ENCODE results near the gene PPIAL4G.
"Not testable (repeated sequence)": the region's sequence is repeated elsewhere in the genome, so short reads cannot be mapped to it uniquely, and the experiment has no call there.

PPIAL4G gene

GRCh38 chr1:148483029-148483428 lies at the start of gene PPIAL4G:
Gene PPIAL4G (minus strand): TSS chr1:148483302. CDS start chr1:148483252, 50 bp downstream.
- CTCF ChIA-PET; H3K9me3 ChIP-seq (ENCODE audit: control insufficient read depth, insufficient read depth, low read depth, low read length); H3K4me1 ChIP-seq (ENCODE audit: control insufficient read depth, insufficient read depth, low read length); H3K4me3 ChIP-seq (ENCODE audit: low read depth, low read length); POLR2A ChIA-PET; H3K27ac ChIP-seq (ENCODE audit: extremely low read depth, low read depth, low read length); H3K36me3 ChIP-seq (ENCODE audit: control insufficient read depth in 2 of 2, insufficient read depth in 1 of 2, low read length in 2 of 2): not testable (repeated sequence)

GRCh38 chr1:148532158-148532557 lies 49.1 kb upstream of the PPIAL4G start:
- H3K27ac ChIP-seq (ENCODE audit: extremely low read depth, low read depth, low read length); CTCF ChIA-PET; H3K9me3 ChIP-seq (ENCODE audit: control insufficient read depth, insufficient read depth, low read depth, low read length); H3K4me3 ChIP-seq (ENCODE audit: low read depth, low read length); H3K4me1 ChIP-seq (ENCODE audit: control insufficient read depth, insufficient read depth, low read length); POLR2A ChIA-PET: not testable (repeated sequence)
- H3K36me3 ChIP-seq (ENCODE audit: control insufficient read depth in 2 of 2, insufficient read depth in 1 of 2, low read length in 2 of 2): peaks cover 0 to 13% of the 10 kb centered on the region in 2 experiments; a peak in 1 of 3 replicates

- H3K9me3 ChIP-seq (ENCODE audit: control insufficient read depth, insufficient read depth, low read depth, low read length); H3K4me3 ChIP-seq (ENCODE audit: low read depth, low read length); H3K36me3 ChIP-seq (ENCODE audit: control insufficient read depth in 2 of 2, insufficient read depth in 1 of 2, low read length in 2 of 2); CTCF ChIA-PET; H3K4me1 ChIP-seq (ENCODE audit: control insufficient read depth, insufficient read depth, low read length); H3K27ac ChIP-seq (ENCODE audit: extremely low read depth, low read depth, low read length): not testable (repeated sequence)
- POLR2A ChIA-PET: interaction anchor here (0.6 kb wide), 1 partner anchor 195 kb away, joined by 3 read pairs; no protein-coding TSS in a partner anchor
- TF ChIP-seq ZNF341 (tag by site-specific recombination; IDR thresholded peaks at IDR 0.05; ENCODE audit: low read depth) (peak; percentile 64), KLF8 (tag by site-specific recombination; IDR thresholded peaks at IDR 0.05) (0 out of 2 replicates have a peak, but pooled peaks have one; percentile 57), KLF17 (tag by site-specific recombination; IDR thresholded peaks at IDR 0.05) (peak; percentile 75; the same call in 1 of the 2 replicates), ZBTB17 (tag by site-specific recombination; IDR thresholded peaks at IDR 0.05) (peak; percentile 90), BCL11B (tag by site-specific recombination; IDR thresholded peaks at IDR 0.05; ENCODE audit: low read depth) (0 out of 2 replicates have a peak, but pooled peaks have one; percentile 50), ZBTB48 (tag by site-specific recombination; IDR thresholded peaks at IDR 0.05) (peak; percentile 69; the same call in 1 of the 2 replicates), ZNF10 (tag by site-specific recombination; IDR thresholded peaks at IDR 0.05) (0 out of 2 replicates have a peak, but pooled peaks have one; percentile 5), ZNF391 (tag by site-specific recombination; IDR thresholded peaks at IDR 0.05; ENCODE audit: borderline replicate concordance, low read depth) (peak; percentile 86; the same call in 1 of the 2 replicates), ZSCAN23 (tag by site-specific recombination; IDR thresholded peaks at IDR 0.05) (0 out of 2 replicates have a peak, but pooled peaks have one; percentile 37), SCRT2 (tag by site-specific recombination; IDR thresholded peaks at IDR 0.05) (peak; percentile 35; the same call in 1 of the 2 replicates), ZBTB26 (tag by site-specific recombination; optimal IDR thresholded peaks at IDR 0.05) (peak; percentile 31), TSHZ1 (tag by site-specific recombination; IDR thresholded peaks at IDR 0.05; ENCODE audit: borderline replicate concordance) (peak; percentile 44; the same call in 1 of the 2 replicates), GLIS1 (tag by site-specific recombination; IDR thresholded peaks at IDR 0.05) (peak; percentile 52; the same call in 1 of the 2 replicates), ZNF558 (tag by site-specific recombination; IDR thresholded peaks at IDR 0.05) (peak; percentile 39; the same call in 1 of the 2 replicates), ZNF501 (tag by site-specific recombination; IDR thresholded peaks at IDR 0.05) (peak; percentile 86), ZNF639 (tag by site-specific recombination; IDR thresholded peaks at IDR 0.05) (peak; percentile 65; the same call in 1 of the 2 replicates), ZNF335 (tag by site-specific recombination; conservative IDR thresholded peaks at IDR 0.05) (0 out of 2 replicates have a peak, but pooled peaks have one; percentile 12), SP3 (tag by site-specific recombination; IDR thresholded peaks at IDR 0.05) (peak; percentile 33; the same call in 1 of the 2 replicates), ZNF580 (tag by site-specific recombination; IDR thresholded peaks at IDR 0.05) (peak; percentile 53; the same call in 1 of the 2 replicates), ZNF692 (tag by site-specific recombination; IDR thresholded peaks at IDR 0.05) (peak; percentile 61; the same call in 1 of the 2 replicates), IKZF3 (tag by site-specific recombination; IDR thresholded peaks at IDR 0.05) (peak; percentile 82), ZBTB20 (tag by site-specific recombination; IDR thresholded peaks at IDR 0.05) (peak; percentile 81)
These were observed 46.0 kb upstream of the PPIAL4G start for GRCh38 chr1:148529101-148529567.

All from HEK293 (cell line).